ENCODE results near the gene TLN1.
A peak's percentile ranks its signal among the peaks of the same experiment; 100 is the strongest.

TLN1 gene, protein sequence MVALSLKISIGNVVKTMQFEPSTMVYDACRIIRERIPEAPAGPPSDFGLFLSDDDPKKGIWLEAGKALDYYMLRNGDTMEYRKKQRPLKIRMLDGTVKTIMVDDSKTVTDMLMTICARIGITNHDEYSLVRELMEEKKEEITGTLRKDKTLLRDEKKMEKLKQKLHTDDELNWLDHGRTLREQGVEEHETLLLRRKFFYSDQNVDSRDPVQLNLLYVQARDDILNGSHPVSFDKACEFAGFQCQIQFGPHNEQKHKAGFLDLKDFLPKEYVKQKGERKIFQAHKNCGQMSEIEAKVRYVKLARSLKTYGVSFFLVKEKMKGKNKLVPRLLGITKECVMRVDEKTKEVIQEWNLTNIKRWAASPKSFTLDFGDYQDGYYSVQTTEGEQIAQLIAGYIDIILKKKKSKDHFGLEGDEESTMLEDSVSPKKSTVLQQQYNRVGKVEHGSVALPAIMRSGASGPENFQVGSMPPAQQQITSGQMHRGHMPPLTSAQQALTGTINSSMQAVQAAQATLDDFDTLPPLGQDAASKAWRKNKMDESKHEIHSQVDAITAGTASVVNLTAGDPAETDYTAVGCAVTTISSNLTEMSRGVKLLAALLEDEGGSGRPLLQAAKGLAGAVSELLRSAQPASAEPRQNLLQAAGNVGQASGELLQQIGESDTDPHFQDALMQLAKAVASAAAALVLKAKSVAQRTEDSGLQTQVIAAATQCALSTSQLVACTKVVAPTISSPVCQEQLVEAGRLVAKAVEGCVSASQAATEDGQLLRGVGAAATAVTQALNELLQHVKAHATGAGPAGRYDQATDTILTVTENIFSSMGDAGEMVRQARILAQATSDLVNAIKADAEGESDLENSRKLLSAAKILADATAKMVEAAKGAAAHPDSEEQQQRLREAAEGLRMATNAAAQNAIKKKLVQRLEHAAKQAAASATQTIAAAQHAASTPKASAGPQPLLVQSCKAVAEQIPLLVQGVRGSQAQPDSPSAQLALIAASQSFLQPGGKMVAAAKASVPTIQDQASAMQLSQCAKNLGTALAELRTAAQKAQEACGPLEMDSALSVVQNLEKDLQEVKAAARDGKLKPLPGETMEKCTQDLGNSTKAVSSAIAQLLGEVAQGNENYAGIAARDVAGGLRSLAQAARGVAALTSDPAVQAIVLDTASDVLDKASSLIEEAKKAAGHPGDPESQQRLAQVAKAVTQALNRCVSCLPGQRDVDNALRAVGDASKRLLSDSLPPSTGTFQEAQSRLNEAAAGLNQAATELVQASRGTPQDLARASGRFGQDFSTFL (N-terminal part only)
- long read RNA-seq, partial matches to known transcripts, result 25 of 32 reads
- long read RNA-seq, other reads (novel, unspliced or antisense), result 7 of 32 reads

GRCh38 chr9:35732185-35732799 is at the start of gene TLN1, which contains the start of gene CREB3:
Gene TLN1 (minus strand): TSS chr9:35732195. CDS start chr9:35725694, 6,501 bp downstream.
Gene CREB3 (plus strand): TSS chr9:35732666. CDS start chr9:35732773, 107 bp downstream.
- Histone ChIP-seq H3K27me3 (ENCODE audit: insufficient read depth, poor library complexity, severe bottlenecking) (no peaks in the 10 kb centered on the region), H3K27ac (replicated peaks) (peak within 1 kb of the TSS; percentile 82), H3K4me3 (replicated peaks; ENCODE audit: insufficient read depth, low read length) (peak within 1 kb of the TSS; percentile 83)
- peak; percentile 97 to 100 for DNase-seq (ENCODE audit: low read depth in 1 of 2, low spot score in 1 of 2)
- TF ChIP-seq SPI1 (IDR thresholded peaks at IDR 0.05; ENCODE audit: borderline replicate concordance, low read depth) (peak; percentile 87; the same call in 1 of the 2 replicates), CTCF (IDR thresholded peaks at IDR 0.05; ENCODE audit: insufficient read depth, low read length) (no peak), GABPA (IDR thresholded peaks at IDR 0.05; ENCODE audit: low read depth) (peak; percentile 95), POLR2AphosphoS5 (IDR thresholded peaks at IDR 0.05; ENCODE audit: low read depth) (peak; percentile 57; the same call in 1 of the 2 replicates)
- TF ChIP-seq, protein P1, sequence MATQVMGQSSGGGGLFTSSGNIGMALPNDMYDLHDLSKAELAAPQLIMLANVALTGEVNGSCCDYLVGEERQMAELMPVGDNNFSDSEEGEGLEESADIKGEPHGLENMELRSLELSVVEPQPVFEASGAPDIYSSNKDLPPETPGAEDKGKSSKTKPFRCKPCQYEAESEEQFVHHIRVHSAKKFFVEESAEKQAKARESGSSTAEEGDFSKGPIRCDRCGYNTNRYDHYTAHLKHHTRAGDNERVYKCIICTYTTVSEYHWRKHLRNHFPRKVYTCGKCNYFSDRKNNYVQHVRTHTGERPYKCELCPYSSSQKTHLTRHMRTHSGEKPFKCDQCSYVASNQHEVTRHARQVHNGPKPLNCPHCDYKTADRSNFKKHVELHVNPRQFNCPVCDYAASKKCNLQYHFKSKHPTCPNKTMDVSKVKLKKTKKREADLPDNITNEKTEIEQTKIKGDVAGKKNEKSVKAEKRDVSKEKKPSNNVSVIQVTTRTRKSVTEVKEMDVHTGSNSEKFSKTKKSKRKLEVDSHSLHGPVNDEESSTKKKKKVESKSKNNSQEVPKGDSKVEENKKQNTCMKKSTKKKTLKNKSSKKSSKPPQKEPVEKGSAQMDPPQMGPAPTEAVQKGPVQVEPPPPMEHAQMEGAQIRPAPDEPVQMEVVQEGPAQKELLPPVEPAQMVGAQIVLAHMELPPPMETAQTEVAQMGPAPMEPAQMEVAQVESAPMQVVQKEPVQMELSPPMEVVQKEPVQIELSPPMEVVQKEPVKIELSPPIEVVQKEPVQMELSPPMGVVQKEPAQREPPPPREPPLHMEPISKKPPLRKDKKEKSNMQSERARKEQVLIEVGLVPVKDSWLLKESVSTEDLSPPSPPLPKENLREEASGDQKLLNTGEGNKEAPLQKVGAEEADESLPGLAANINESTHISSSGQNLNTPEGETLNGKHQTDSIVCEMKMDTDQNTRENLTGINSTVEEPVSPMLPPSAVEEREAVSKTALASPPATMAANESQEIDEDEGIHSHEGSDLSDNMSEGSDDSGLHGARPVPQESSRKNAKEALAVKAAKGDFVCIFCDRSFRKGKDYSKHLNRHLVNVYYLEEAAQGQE (IDR thresholded peaks at IDR 0.05; ENCODE audit: insufficient replicate concordance, low read depth), result no peak

DNA sequence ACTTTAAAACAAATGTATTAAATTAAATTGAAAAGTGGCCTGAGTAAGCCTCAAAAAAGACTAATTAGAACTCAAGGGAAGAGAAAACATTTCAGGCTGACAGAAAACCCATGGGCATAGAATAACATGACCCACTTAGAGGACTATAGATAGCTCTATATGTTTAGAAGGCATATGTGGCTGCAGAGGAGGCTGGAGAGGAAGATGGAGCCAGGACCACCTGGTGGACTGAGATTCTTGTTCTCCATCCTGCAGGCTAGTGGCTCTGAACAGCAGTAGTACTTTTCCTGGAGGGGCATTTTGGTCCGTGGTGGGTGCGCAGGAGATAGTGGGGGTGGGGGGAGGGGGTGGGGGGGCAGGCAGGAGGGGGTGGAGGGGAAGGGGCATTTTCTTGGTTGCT is 49.1 kb upstream of the TLN1 start:
- no peak for TF ChIP-seq CTCF (IDR thresholded peaks at IDR 0.05; ENCODE audit: insufficient read depth, low read length)
- no peak for TF ChIP-seq POLR2AphosphoS5 (IDR thresholded peaks at IDR 0.05; ENCODE audit: low read depth)
- TF ChIP-seq, protein P1 (IDR thresholded peaks at IDR 0.05; ENCODE audit: insufficient replicate concordance, low read depth), result no peak
- TF ChIP-seq SPI1 (IDR thresholded peaks at IDR 0.05; ENCODE audit: borderline replicate concordance, low read depth), result no peak
- no peak for TF ChIP-seq GABPA (IDR thresholded peaks at IDR 0.05; ENCODE audit: low read depth)
- H3K4me3 ChIP-seq (replicated peaks; ENCODE audit: insufficient read depth, low read length), result no peak overlapping the region
- H3K27ac ChIP-seq (replicated peaks), result no peak overlapping the region
- H3K27me3 ChIP-seq (ENCODE audit: insufficient read depth, poor library complexity, severe bottlenecking), result no peaks in the 10 kb centered on the region
- DNase-seq (ENCODE audit: low read depth in 1 of 2, low spot score in 1 of 2), result no peak

GRCh38 chr9:35778496-35778895 is 46.5 kb upstream of the TLN1 start:
- Histone ChIP-seq H3K27ac (replicated peaks) (no peak overlapping the region), H3K4me3 (replicated peaks; ENCODE audit: insufficient read depth, low read length) (no peak overlapping the region), H3K27me3 (ENCODE audit: insufficient read depth, poor library complexity, severe bottlenecking) (no peaks in the 10 kb centered on the region)
- no peak for DNase-seq (ENCODE audit: low read depth in 1 of 2, low spot score in 1 of 2)
- TF ChIP-seq POLR2AphosphoS5 (IDR thresholded peaks at IDR 0.05; ENCODE audit: low read depth), result no peak
